ENCODE data around the gene ITSN1.
"Not testable (repeated sequence)": the region's sequence is repeated elsewhere in the genome, so short reads cannot be mapped to it uniquely, and the experiment has no call there.

Gene ITSN1

DNA sequence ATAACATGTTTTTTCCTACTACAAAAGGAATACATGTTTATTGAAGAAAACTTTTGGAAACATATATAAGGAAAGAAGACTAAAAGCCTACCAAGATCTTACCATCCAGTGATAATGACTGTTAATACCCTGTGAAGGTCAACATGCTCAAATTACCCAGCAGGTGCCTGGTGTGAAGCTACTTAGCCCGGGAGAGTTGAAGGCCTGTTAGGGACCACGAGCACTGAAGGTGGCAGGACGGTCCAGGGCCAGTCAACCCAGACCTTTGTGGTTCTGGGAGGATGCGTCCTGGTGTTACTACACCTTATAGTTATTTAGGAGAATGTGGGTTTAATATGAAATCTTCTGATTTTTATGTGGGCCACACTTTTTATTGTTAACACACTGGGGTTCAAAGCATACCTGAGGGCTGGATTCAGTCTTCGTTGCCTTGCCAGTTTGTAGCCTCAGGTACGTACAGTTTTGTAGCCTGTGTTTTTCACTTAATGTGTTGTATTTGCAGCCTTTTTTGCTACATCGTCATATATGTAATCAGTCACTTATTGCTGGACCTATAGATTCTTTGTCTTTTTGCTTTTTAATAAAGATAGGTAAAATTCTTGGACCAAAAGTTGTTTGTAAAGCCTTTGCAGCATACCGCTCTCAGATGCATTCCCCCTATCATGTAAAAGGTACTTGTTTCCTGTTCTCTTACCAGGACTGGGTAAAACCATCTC, 9.8 kb downstream of the ITSN1 start:
- DNase-seq, result no peak

DNA sequence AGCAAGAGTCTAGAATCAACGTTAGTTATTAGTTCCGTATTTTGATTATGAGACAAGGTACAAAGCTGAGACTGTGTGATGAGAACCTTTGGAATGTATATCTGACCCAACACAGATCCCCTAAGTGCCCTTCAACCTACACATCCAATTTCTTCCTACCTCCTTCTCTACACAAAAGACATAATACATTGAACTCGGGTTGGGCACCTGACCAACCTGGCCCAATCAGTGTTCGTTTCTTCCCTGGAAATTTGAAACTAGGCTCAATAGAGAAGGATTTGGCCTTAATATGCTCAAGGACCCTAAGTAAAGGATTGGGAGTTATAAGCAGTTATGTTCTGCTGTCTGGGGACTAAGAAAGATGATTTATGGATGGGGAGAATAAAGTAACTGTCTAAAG, 12.1 kb downstream of the ITSN1 start:
- DNase-seq, result no peak

DNA sequence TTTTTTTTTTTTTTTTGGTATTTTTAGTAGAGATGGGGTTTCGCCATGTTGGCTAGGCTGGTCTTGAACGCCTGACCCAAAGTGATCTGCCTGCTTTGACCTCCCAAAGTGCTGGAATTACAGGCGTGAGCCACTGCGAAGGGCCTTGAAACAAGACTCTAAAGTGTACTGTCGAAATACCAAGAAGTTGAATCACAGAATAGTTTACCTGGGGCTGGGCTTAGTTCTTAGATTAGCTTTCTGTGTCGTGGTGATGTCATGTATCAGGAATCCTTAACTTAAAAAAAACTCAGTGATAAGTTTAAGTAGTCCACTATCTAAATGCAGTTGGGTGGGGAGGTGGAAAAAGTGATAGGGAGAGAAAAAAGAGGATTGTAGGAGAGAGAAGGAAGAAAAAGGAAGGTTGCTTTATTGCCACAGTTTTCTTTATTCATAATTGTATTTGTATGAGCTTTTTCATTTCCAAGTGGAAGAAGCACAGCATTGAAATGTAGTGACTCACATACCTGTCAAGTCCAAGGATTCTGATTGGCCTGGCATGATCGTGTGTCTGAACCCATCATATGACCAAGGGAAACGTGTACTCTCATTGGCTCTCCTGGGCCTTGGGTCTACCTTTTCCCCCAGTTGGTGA, 13.4 kb downstream of the ITSN1 start:
- no peak for DNase-seq

DNA sequence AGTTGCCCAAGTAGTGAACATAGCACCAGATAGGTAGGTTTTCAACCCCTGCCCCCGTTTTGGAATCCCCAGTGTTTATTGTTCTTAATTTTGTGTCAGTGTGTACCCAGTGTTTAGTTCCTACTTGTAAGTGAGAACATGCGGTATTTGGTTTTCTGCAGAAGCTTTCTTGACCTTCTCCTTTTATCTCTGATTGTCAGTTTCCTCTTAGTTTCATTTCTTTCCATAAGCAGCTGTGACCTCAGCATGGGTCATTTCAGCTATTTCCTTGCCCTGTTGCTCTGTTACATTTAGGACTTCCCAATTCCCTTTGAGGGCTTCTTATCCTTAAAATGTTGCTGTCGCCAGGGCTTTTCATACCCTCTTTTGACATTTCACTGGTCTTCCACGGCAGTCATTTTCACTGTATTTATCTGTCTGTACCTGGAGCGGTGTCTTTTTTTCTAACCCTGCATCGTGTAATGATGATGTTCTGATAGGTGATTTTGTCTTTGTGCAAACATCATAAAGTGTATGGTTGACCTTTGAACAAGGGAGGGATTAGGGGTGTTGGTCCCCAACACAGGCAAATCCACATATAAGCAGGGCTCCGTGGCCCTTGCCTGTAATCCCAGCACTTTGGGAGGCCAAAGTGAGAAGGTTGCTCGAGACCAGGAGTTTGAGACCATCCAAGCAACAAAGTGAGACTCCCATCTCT, 15.0 kb downstream of the ITSN1 start:
- no peak for DNase-seq

DNA sequence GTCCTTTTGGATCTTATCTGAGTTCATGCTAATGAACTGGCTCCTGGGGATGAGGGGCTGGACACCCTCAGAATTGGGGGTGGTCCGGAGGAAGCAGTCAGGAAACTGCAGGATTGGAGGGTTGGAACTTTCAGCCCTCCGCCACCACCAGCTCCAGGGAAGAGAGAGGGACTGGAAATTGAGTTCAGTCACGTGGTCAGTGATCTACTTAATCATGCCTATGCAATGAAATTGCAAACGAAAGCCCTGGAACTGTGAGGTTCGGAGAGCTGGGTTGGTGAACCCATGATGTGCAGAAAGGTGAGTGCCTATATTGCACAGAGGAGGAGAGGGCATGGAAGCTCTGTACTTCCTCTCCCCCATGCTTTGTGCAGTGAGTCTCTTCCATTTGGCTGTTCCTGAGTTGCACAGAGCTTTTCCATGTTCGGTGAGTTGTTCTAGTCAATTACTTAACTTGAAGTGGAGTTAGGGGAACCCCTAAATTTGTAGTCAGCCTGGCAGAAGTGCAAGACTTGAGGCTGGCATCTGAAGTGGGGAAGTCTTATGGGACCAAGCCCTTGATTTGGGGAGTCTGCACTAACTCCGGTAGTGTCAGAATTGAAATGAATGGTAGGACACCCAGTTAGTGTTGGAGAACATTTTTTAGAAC, 16.7 kb downstream of the ITSN1 start:
- no peak for DNase-seq

DNA sequence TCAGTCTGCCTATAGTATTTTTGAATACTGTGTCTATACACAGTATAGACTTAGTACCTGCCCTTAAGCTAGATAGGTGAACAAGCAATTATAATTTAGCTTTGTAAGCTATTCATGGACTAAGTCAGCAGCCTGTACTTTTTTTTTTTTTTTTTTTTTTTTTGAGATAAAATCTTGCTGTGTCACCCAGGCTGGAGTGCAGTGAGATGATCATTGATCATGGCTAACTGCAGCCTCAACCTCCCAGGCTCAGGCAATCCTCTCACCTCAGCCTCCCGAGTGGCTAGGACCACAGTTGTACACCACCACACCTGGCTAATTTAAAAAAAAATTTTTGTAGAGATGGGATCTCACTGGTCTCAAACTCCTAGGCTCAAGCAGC, 17.3 kb downstream of the ITSN1 start:
- DNase-seq, result no peak

DNA sequence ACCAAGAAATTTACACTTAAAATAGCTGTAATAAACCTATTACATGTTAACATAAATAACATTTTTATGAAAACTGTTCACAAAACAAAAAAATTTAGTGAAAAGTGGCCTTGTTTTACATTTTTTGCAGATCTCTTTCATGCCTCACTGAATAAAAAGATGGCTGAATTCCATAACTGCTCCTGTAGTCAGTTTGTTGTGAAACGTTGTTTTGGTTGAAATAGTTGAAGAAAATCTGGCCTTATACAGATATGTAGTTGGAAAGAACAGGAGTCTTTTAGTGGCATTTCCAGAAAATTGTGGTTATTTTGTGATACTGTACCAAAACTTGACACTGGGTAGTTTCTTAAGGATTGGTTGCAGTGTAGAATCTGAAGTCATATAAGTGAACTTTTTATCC, 18.1 kb downstream of the ITSN1 start:
- DNase-seq, result no peak

DNA sequence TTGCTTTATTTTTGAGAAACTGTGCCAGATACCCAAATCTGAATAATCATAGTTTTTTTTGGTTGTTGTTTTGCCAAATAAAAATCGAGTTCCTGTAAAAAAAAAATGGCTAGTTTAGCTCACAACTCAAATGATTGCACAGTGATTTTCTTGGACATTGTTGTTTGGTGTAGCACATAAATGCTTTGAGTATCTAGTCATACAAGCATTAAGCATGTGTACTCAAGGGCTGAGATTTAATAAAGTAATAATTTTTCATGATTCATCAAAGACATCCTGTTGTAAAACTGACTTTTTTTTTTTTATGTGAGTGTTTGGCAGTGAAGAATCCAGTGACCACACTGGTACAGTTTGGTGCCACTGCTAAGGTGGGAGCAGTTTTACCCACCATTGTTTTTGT, 18.8 kb downstream of the ITSN1 start:
- DNase-seq, result no peak

DNA sequence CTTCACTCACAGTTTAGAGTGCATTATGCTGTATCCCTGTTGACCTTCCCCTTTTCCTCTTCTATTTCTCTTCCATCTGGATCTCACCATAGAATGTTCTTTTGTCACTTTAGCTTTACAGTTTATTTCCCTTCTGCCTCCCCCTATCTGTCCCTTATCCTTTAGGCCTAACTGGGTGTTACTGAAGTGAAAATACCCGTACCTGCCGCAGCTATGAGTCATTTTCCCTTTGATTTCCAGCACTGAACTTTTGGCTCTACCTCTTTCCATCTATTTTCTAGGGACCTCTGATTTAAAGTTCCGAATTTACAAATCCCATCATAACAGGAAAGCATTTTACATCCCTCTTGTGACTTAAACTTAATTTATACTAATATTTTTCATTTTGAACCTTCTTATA, 19.7 kb downstream of the ITSN1 start:
- no peak for DNase-seq

DNA sequence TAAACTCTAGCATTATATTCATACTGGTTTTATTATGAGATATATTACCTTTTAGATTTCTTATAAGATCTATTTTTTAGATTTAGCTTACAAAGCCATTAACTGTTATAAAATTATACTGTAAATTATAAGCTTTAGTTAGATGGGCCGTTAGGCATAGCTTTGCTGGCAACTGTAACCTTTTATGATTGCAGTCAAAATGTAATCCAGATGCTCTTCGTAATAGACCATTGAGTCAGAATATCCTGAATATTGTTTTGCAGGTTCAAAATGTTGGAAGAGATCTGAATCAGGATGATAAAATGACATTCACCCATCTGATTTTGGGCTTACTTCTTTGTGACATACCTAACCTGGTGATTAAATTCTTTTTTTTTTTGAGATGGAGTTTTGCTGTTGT, 20.9 kb downstream of the ITSN1 start:
- no peak for DNase-seq

DNA sequence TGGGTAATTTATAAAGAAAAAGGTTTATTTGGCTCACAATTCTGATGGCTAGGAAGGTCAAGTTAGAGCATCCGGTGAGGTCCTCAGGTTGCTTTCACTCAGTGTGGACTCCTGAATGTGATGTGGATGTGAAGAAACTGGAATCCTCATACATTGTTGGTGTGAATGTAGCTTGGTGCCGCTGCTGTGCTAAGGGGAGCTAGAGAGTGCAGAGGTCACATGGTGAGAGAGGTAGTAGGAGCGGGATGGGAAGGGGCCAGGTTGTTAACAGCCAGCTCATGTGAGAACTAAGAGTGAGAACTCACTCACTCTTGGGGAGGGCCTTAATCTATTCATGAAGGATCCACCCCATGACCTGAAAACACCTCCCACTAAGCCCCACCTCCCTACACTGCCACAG, 21.8 kb downstream of the ITSN1 start:
- no peak for DNase-seq

DNA sequence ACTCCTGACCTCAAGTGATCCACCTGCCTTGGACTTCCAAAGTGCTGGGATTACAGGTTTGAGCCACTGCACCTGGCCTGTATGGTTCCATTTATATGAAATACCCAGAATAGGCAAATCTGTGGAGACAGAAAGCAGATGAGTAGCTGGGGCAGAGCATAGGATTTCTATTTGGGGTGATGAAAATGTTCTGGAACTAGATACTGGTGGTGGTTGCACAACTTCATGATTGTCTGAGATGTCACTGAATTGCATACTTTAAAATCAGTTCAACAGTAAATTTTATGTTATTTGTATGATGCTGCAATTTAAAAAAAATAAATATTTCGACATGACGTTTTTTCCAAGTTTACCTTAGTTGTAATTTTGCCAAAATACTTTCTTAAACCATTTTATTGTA, 23.9 kb downstream of the ITSN1 start:
- no peak for DNase-seq

DNA sequence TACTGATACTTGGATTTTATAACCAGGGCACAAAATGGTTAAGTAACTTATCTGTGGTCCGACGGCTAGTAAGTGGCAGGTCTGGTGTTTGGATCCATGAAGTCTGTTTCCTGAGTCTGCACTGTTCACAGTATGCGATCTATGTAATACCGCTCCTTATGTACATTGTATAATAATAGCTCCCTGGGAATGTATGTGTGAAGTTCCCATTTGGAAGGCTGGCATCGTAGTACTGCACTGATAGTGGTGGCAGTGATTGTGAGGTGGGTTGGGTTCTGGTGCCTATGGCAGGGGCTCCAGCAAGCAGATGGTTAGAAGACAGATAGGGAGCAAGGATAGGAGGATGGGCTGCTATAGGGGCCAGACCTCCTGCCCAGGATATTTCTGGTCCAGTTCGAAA, 25.3 kb downstream of the ITSN1 start:
- no peak for DNase-seq

DNA sequence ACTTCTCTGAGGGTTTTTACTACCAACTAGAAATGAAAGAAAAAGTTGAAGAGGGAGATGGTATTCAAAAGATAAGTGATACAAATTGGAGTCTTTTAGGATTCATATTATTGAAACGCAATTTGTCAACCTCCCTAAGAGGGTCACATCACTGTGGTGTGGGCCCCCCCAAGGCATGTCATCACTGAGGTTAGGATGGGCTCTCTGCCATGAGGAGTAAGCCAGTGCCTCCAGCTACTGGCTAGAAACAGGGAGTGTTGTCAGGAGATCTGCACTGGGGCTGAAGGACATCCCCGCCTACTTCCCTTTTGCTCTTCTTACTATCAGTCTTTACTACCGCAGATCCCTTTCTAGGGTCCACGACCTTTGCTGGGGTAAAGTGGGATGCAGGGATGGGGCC, 25.9 kb downstream of the ITSN1 start:
- no peak for DNase-seq

DNA sequence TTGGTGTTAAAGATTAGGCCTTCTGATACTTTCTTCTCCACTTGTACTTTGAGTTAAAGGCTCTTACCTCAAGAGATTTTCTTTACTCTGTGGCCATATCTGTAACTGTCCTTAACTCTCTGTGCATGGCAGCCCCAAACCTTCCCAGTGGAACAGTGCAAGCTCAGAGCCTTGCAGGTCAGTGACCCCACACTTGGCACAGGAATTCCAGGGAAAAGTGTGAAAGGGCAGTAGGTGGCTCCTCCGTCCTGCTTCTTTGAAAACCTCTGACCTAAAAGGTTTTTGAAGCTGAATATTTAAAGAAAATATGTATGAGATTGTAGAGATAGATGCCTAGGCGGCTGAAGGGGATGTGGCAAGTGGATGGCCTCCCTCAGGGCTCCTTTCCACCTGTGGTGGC, 26.3 kb downstream of the ITSN1 start:
- no peak for DNase-seq

DNA sequence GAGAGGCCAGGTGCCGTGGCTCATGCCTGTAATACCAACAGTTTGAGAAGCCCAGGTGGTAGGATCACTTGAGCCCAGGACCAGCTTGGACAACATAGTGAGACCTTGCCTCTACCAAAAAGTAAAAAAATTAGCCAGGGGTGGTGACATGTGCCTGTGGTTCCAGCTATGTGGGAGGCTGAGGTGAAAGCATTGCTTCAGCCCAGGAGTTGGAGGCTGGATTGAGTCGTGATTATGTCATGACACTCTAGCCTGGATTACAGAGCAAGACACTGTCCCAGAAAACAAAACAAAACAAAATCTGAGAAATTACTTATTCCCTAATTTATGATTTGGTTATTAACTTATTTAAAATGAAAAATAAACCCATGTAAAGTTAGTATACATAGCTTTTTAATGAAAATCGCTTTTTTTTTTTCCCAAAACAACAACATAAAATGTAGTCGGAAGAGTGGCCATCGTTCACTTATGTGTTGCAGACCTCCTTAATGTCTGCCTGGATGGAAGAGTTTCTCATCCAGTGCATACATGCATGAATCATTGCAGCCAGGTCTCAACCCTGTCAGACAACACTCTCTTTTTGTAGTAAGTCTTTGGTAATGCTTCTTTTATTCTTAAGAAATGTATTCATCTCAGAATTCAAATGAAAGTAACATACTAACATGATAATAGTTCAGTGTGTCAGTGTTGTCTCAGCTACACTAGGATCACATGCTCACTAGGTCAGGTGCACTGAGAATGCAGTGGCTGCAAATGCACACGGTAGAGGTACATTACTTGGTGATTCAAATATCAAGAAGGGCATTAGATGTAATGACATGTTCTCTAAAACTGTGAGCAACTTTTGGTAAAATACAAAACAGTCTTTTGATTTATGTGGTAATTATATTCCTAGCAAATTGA, 28.0 kb downstream of the ITSN1 start:
- no peak for DNase-seq

DNA sequence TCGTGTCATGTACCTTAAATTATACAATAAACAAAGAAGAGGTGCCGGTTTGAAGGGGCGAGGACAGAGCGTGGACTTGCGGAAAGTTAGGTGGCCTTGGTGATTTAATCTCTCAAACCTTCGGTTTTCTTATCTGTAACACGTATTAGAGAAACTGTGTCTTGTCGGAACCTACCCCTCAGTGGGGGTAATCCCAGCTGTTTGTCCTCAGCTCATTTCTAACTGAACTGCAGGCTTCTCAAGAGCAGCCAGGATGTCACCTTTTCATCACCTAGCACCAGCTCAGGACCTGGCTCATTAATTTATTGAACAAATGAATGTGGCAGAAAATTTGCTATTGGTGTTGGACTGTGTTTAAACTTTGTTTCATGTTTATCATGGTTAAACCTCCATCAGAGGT, 31.2 kb downstream of the ITSN1 start:
- DNase-seq, result no peak

DNA sequence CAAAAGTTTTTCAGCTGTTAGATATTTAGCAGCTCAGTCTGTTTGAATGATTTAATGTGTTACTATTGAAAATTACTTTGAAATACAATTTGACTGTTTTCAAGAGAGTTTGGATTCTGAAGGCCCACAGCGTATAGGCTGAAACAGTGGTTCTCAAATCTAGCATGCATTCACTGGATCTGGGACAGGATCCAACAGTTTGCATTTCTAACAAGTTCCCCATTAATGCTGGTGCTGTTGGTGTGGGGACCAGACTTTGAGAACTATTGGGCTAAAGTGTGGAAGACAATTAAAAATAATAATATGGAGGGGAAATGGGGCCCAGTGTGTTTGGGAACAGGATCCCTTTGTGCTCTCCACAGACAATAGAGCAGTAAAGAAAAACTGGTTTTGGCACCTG, 31.9 kb downstream of the ITSN1 start:
- no peak for DNase-seq

DNA sequence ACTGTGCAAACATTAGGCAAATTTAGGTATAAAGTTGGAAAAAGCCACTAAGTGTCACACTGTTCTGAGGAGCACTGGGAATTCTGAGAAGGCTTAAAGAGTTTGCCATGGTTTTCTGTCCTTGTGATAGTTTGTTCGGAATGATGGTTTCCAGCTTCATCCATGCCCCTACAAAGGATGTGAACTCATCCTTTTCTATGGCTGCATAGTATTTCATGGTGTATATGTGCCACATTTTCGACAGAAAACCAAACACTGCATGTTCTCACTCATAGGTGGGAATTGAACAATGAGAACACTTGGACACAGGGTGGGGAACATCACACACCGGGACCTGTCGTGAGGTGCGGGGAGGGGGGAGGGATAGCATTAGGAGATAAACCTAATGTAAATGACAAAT, 34.4 kb downstream of the ITSN1 start:
- DNase-seq, result not testable (repeated sequence)

DNA sequence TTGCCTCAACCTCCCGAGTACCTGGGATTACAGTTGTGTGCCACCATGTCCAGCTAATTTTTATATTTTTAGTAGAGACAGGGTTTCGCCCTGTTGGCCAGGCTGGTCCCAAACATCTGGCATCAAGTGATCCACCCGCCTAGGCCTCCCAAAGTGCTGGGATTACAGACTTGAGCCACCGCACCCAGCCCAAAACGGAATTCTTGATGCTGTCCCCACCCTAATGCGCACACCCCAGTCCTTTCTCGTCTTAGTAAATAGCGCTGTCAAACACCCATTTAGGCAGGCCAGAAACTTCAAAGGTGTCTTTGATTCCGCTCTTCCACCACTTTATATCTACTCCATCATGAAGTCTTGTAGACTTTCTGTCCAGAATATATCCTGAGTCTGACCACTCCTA, 35.1 kb downstream of the ITSN1 start:
- DNase-seq, result no peak

DNA sequence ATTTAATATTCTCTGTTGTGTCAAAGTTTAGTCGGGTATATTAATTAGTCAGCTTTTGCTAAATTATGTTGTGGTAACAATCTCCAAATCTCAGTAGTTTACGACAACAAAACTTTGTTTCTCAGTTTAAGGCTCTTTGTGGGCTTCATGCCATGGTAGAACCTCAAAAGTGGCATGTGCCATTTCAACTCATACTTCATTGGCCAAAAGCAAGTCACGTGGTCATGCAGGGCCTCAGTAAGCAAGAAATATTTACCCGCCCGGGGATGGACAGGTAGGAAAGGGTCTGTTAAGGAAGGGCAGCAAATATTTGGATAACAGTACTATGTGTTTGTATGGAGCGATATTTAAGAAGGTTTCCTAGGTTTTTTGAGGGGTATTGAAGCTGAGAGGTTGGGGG, 38.6 kb downstream of the ITSN1 start:
- no peak for DNase-seq

DNA sequence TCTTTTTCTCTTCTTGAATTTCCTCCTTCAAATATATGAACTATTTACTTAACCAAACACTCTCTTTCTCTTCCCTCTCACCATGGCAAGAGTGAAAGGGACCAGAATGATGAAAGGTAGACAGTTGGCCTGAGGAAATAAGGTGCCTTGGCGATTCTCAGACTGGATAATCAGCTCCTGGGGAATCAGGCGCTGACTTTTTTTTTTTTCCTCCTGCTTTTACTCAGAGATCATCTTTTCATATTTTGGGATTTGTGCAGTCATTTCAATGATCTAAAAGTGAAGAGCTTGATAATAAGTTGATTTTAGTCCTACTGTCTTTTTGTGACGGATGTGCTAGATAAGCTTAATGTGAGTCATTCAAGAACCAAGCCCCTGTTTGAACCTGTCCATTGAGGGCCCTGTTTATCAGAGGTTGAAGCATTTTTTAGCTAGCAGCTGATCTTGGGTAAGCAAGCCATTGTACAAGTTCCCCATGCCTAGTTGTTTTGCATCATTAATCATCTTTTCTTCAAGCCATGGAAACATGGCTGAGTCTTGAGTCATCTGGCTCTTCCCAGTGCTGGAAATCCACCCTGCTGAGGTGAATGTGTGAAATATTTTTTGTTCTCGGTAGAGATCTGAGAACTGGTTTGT, 40.8 kb downstream of the ITSN1 start:
- DNase-seq, result no peak

Data from activated CD8-positive, alpha-beta memory T cell treated with anti-CD3 and anti-CD28 coated beads, Interleukin-2, amount 50 U/mL, for 48 hours (primary cell).